Activated CD4-positive, alpha-beta T cell treated with anti-CD3 and anti-CD28 coated beads for 4 hours (primary cell): ENCODE measurements around the gene LSM7.

ENCODE experiments used
- DNase-seq, 2 donors: peaks; one replicate each; pipeline ENCODE4 v3.0.0-alpha.2; 2020

The LSM7 gene

DNA sequence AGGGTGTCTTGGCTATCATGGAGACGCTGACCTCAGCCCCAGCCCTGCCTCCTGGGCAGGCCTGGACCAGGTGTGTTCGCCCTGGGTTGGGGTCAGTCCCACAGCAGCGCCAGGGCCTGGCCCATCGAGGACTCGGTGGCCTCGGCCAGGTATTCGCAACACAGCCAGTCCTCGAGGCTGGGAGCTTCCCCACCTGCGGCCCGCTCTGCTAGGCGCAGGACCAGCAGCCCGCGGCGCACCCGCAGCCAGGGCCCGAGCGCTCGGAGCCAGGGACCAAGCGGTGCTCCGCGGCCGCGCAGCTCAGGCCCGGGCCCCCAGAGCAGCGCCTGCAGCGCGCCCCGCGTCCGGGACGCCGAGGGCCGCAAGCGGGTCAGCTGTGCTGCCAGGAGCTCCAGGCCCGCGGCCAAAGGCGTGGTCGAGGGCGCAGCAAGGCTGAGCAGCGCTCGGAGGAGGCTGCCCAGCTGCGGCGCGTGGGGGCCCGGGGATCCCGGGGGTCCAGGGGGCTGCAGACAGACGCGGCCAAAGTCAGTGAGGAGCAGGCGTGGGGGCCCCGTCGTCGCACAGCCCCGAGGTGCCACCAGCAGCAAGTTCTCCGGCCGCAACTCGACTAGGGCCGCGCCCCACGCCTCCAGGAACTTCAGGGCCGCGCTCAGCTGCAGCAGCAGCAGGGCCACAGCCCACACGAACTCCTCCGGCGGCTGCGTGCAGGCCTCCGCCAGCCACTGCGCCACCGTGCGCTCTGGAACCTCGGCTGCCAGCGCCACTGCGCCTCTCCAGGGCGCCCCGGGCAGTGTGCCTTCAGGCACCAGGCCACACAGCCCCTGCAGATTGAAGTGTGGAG lies 52.6 kb downstream of the LSM7 start:
- no peak for DNase-seq

DNA sequence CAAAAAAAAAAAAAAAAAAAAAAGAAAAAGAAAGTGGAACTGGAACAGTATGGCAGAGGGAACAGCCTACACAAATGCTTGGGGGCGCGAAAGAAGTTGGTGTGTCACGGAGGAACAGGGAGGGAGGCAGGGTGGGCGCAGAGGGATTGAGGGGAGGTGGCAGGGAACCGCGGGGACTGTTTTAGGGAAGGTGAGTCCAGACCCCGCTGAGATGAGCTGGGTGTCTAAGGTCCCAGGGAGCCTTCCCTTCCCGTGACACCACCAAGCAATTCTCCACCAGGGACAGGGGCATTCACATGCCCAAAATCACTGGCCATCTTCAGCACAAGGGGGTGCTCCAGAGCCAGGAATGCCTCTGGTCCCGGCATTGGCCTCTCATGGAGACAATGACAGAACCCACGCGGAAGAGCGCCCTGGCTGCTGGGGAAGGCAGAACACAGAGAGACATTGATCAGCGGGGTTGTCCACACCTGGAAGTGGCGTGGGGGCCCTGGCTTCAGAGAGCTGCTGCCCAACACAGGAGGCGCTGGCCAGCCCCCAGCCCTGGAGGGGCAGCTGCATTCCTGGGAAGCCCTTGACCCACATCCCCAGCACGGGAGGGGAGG lies 53.4 kb downstream of the LSM7 start:
- peak in 1 of 2 donors; percentile 48 for DNase-seq

DNA sequence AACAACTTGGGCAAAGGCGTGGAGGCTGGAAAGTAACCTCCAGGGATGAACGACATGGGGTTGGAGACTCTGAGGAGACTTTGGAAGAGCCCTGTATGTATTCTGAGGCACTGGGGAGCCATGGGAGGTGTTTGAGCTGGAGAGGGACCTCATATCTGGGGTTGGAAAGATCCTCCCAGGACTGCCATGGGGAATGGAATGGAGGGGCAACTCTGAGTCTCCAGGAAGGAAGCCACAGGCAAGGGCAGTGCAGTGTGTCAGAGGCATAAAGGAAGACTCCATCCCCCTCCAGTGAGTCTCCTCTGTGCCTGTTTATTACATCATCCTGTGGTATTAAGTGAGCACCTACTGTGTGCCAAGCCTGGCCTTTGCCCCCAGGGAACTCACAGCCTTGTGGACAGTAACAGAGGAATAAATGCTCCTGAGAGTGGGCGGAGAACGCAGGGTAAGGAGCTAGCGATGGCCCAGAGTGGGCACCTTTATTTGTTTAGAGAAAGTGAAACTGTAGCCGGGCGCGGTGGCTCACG lies 54.1 kb downstream of the LSM7 start:
- no peak for DNase-seq

DNA sequence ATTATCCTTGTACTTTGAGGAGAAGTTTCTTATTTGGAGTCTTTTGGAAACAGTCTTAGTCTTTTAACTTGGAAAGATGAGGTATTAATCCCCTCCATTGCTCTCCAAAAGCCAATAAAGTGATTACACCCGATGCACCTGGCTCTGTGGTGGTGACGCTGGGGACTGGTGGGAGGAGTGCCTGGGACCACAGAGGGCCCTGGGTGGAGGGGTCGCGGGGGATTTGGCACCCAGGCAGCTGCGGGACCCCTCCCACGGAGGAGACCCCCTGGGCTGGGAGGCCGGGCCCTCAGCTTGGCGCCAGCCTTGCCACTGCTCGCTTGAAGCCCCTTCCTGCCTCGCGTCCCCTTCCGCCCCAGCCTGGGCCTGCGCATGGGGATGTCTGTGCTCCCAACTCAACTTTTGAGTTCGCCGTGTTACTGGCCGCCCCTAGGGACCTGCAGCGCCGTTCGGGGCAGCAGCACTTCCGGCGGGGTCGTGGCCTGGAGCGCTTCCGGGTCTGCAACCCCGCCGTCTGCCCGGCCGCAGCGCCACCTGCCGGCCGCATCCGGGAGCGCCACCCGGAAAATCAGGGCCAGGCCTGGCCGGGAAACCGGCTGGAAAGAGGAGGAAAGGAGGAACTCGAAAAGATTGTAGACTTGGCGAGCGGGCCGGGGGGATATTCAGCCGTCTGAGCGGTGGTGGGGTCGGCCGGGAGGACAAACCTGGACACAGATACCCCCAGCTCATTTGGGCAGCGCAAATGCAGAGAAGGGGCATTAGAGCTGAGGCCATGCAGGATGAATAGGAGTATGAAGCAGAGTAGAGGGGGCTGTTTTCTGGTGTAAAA lies 54.8 kb downstream of the LSM7 start:
- peak; percentile 66 to 67 for DNase-seq
